Measurements from ENCODE around the gene ACACA.

The ACACA gene

GRCh38 chr17:37406635-37407461, at the start of gene ACACA, which contains the start of gene TADA2A:
TSS of gene ACACA (minus strand) at chr17:37406836. CDS start at chr17:37406299, 537 bp downstream.
TSS of gene TADA2A (plus strand) at chr17:37406886. CDS start at chr17:37411366, 4,480 bp downstream.
- no peak for TF ChIP-seq GATA3 (IDR thresholded peaks at IDR 0.05; ENCODE audit: low read depth, low read length)
- TF ChIP-seq GATA2 (IDR thresholded peaks at IDR 0.05; ENCODE audit: low read depth, low read length), result no peak

GRCh38 chr17:37450112-37450511, 43.5 kb upstream of the ACACA start:
- no peak for TF ChIP-seq GATA3 (IDR thresholded peaks at IDR 0.05; ENCODE audit: low read depth, low read length)
- TF ChIP-seq GATA2 (IDR thresholded peaks at IDR 0.05; ENCODE audit: low read depth, low read length), result no peak

- TF ChIP-seq GATA3 (IDR thresholded peaks at IDR 0.05; ENCODE audit: low read depth, low read length), result no peak
- no peak for TF ChIP-seq GATA2 (IDR thresholded peaks at IDR 0.05; ENCODE audit: low read depth, low read length)
These were observed 41.0 kb upstream of the ACACA start for GRCh38 chr17:37447641-37448040.

GRCh38 chr17:37446027-37446426, 39.4 kb upstream of the ACACA start:
- TF ChIP-seq GATA3 (IDR thresholded peaks at IDR 0.05; ENCODE audit: low read depth, low read length) (no peak), GATA2 (IDR thresholded peaks at IDR 0.05; ENCODE audit: low read depth, low read length) (no peak)

GRCh38 chr17:37440424-37440823, 33.8 kb upstream of the ACACA start:
- no peak for TF ChIP-seq GATA3 (IDR thresholded peaks at IDR 0.05; ENCODE audit: low read depth, low read length)
- no peak for TF ChIP-seq GATA2 (IDR thresholded peaks at IDR 0.05; ENCODE audit: low read depth, low read length)

- no peak for TF ChIP-seq GATA2 (IDR thresholded peaks at IDR 0.05; ENCODE audit: low read depth, low read length)
- no peak for TF ChIP-seq GATA3 (IDR thresholded peaks at IDR 0.05; ENCODE audit: low read depth, low read length)
These were observed 31.5 kb upstream of the ACACA start for GRCh38 chr17:37438141-37438540.

GRCh38 chr17:37432671-37433070, 26.0 kb upstream of the ACACA start:
- no peak for TF ChIP-seq GATA2 (IDR thresholded peaks at IDR 0.05; ENCODE audit: low read depth, low read length)
- no peak for TF ChIP-seq GATA3 (IDR thresholded peaks at IDR 0.05; ENCODE audit: low read depth, low read length)

- TF ChIP-seq GATA2 (IDR thresholded peaks at IDR 0.05; ENCODE audit: low read depth, low read length) (no peak), GATA3 (IDR thresholded peaks at IDR 0.05; ENCODE audit: low read depth, low read length) (no peak)
These were observed 23.5 kb upstream of the ACACA start for GRCh38 chr17:37430051-37430627.

- TF ChIP-seq GATA2 (IDR thresholded peaks at IDR 0.05; ENCODE audit: low read depth, low read length), result no peak
- TF ChIP-seq GATA3 (IDR thresholded peaks at IDR 0.05; ENCODE audit: low read depth, low read length), result no peak
These were observed 22.8 kb upstream of the ACACA start for GRCh38 chr17:37429453-37429852.

GRCh38 chr17:37429039-37429438, 22.4 kb upstream of the ACACA start:
- TF ChIP-seq GATA3 (IDR thresholded peaks at IDR 0.05; ENCODE audit: low read depth, low read length), result no peak
- TF ChIP-seq GATA2 (IDR thresholded peaks at IDR 0.05; ENCODE audit: low read depth, low read length), result no peak

- no peak for TF ChIP-seq GATA3 (IDR thresholded peaks at IDR 0.05; ENCODE audit: low read depth, low read length)
- TF ChIP-seq GATA2 (IDR thresholded peaks at IDR 0.05; ENCODE audit: low read depth, low read length), result no peak
These were observed 18.6 kb upstream of the ACACA start for GRCh38 chr17:37425268-37425667.

GRCh38 chr17:37422971-37423625, 16.5 kb upstream of the ACACA start:
- TF ChIP-seq GATA2 (IDR thresholded peaks at IDR 0.05; ENCODE audit: low read depth, low read length), result no peak
- no peak for TF ChIP-seq GATA3 (IDR thresholded peaks at IDR 0.05; ENCODE audit: low read depth, low read length)

- TF ChIP-seq GATA2 (IDR thresholded peaks at IDR 0.05; ENCODE audit: low read depth, low read length) (no peak), GATA3 (IDR thresholded peaks at IDR 0.05; ENCODE audit: low read depth, low read length) (no peak)
These were observed 11.2 kb upstream of the ACACA start for GRCh38 chr17:37417852-37418251.

GRCh38 chr17:37413875-37414519, 7.4 kb upstream of the ACACA start:
- TF ChIP-seq GATA2 (IDR thresholded peaks at IDR 0.05; ENCODE audit: low read depth, low read length) (no peak), GATA3 (IDR thresholded peaks at IDR 0.05; ENCODE audit: low read depth, low read length) (no peak)

Measured in SH-SY5Y (cell line).